Measurements from ENCODE around the gene FLII. TPM values are rescaled to one million over a fixed set of nuclear protein-coding genes. Genes with fewer than 3 reads are reported as not detected.

The FLII gene
- total RNA-seq, 1 experiment from 2014 or later: 264 TPM

GRCh38 chr17:18267927-18268711 is 9.6 kb upstream of the FLII start:
- Histone ChIP-seq H4K20me1 (ENCODE audit: insufficient read depth) (no peaks in the 10 kb centered on the region), H2AFZ (ENCODE audit: low read depth, low read length, poor library complexity, severe bottlenecking) (no peak overlapping the region), H3K27ac (ENCODE audit: low read depth, low read length) (no peak overlapping the region), H3K4me3 (replicated peaks in 1 of 2; ENCODE audit: low read depth in 1 of 2, low read length in 2 of 2) (no peak overlapping the region), H3K27me3 (ENCODE audit: insufficient read depth, low read length) (no peaks in the 10 kb centered on the region), H3K9me3 (ENCODE audit: control insufficient read depth in 1 of 2, insufficient read depth in 1 of 2, low read depth in 1 of 2, low read length in 2 of 2) (no peaks in the 10 kb centered on the region), H3K9me2 (ENCODE audit: insufficient read depth) (no peaks in the 10 kb centered on the region), H3K4me1 (ENCODE audit: control insufficient read depth in 1 of 2, insufficient read depth in 2 of 2, low read length in 2 of 2) (no peaks in the 10 kb centered on the region; a peak in 1 of 4 replicates), H3K4me2 (ENCODE audit: low read length) (no peak overlapping the region), H3K36me3 (ENCODE audit: control insufficient read depth in 1 of 2, insufficient read depth in 2 of 2, low read length in 2 of 2) (peaks cover 5 to 8% of the 10 kb centered on the region in 2 experiments; a peak in 3 of 4 replicates), H3K79me2 (ENCODE audit: insufficient read depth, low read length) (no peaks in the 10 kb centered on the region), H3K9ac (ENCODE audit: low read length) (no peak overlapping the region)
- no peak for TF ChIP-seq SRF (IDR thresholded peaks at IDR 0.05; ENCODE audit: low read depth)
- TF ChIP-seq ZFX (IDR thresholded peaks at IDR 0.05): no peak
- TF ChIP-seq ATF3 (IDR thresholded peaks at IDR 0.05): no peak
- TF ChIP-seq SIN3A (IDR thresholded peaks at IDR 0.05; ENCODE audit: low read depth): no peak
- TF ChIP-seq CBX3 (IDR thresholded peaks at IDR 0.05; ENCODE audit: low read depth): no peak
- no peak for TF ChIP-seq YY1 (IDR thresholded peaks at IDR 0.05; ENCODE audit: extremely low read depth, insufficient replicate concordance, low read depth, low read length)
- TF ChIP-seq EZH2 (IDR thresholded peaks at IDR 0.05): no peak
- TF ChIP-seq ELF1 (IDR thresholded peaks at IDR 0.05; ENCODE audit: borderline replicate concordance, low read depth): no peak
- TF ChIP-seq, protein P1, sequence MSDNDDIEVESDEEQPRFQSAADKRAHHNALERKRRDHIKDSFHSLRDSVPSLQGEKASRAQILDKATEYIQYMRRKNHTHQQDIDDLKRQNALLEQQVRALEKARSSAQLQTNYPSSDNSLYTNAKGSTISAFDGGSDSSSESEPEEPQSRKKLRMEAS (IDR thresholded peaks at IDR 0.05): no peak
- TF ChIP-seq RAD21 (IDR thresholded peaks at IDR 0.05; ENCODE audit: low read depth): no peak
- TF ChIP-seq EZH2phosphoT487 (IDR thresholded peaks at IDR 0.05; ENCODE audit: borderline replicate concordance): no peak
- no peak for TF ChIP-seq FOSL1 (IDR thresholded peaks at IDR 0.05; ENCODE audit: low read depth)
- CTCF ChIA-PET: no interaction called here
- ATAC-seq (0 out of 2 replicates have a peak, but pooled peaks have one; percentile 10), DNase-seq (ENCODE audit: low read depth, low spot score) (no peak)
- no TSS peak for BruUV-seq (replicated peaks)
- RAD21 ChIA-PET (ENCODE audit: low non-redundant PET in 1 of 2, low total read pairs in 2 of 2, uncharacterized antibody in 2 of 2, unreplicated experiment in 2 of 2): no interaction called here
- POLR2A ChIA-PET: no interaction called here
- intact Hi-C loops (cut with micrococcal nuclease): no loop called here

Data from HCT116 (cell line).